Right lobe of liver (tissue), 4 donors: Measurements from ENCODE around the gene KLHL30.

ENCODE experiments used
- CTCF ChIP-seq, 4 donors: fragments of 200-600 bp in 3 of 4; fragments of 450-650 bp in 1 of 4; IDR thresholded peaks; one replicate each; pipeline versions ENCODE4 v1.5.1 to v1.8.0; 2016 to 2022; ENCODE audit warnings: antibody characterized with exemption in 4 of 4, mild to moderate bottlenecking in 2 of 4
- POLR2A ChIP-seq: fragments of 450-650 bp; IDR thresholded peaks from one replicate; pipeline ENCODE4 v1.6.1; 2017; ENCODE audit warnings: antibody characterized with exemption, mild to moderate bottlenecking
- donor health status: DM: no; HTN: no; CAD: no.
- donor health status: DM: no; HTN: no; CAD: no.
- donor health status: DM: no; HTN: yes; CAD: no.

GRCh38 chr2:238104691-238105371 lies 33.6 kb upstream of the KLHL30 start:
- TF ChIP-seq CTCF (IDR thresholded peaks at IDR 0.05) (no peak), POLR2A (no peak)
